ENCODE data around the gene KBTBD3. TPM values are rescaled to one million over a fixed set of nuclear protein-coding genes. Genes with fewer than 3 reads are reported as not detected.
A peak's percentile ranks its signal among the peaks of the same experiment; 100 is the strongest.

Gene KBTBD3
- polyA plus RNA-seq, 1 experiment, result 7.3 TPM

DNA sequence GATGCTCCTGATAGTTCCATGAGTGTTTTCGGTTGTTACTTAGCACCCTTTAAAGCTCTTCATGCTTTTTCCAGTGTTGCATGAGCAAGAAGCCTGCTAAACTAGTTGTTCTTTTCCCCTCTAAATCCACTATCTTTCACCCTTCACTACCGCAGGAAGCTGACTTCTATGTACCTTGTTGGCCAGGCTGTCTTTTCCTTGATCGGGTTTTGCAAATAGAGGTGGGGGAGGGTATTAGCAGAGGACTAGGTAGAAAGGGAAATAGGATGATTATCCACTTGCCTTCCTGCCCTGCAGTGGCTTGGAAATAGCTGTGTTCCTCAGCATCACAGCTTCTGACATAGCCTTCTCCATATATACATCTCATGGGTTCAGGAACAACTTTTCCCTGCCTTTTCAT is 24.2 kb upstream of the KBTBD3 start:
- TF ChIP-seq, protein P1, sequence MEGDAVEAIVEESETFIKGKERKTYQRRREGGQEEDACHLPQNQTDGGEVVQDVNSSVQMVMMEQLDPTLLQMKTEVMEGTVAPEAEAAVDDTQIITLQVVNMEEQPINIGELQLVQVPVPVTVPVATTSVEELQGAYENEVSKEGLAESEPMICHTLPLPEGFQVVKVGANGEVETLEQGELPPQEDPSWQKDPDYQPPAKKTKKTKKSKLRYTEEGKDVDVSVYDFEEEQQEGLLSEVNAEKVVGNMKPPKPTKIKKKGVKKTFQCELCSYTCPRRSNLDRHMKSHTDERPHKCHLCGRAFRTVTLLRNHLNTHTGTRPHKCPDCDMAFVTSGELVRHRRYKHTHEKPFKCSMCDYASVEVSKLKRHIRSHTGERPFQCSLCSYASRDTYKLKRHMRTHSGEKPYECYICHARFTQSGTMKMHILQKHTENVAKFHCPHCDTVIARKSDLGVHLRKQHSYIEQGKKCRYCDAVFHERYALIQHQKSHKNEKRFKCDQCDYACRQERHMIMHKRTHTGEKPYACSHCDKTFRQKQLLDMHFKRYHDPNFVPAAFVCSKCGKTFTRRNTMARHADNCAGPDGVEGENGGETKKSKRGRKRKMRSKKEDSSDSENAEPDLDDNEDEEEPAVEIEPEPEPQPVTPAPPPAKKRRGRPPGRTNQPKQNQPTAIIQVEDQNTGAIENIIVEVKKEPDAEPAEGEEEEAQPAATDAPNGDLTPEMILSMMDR (IDR thresholded peaks at IDR 0.05; ENCODE audit: low read depth, low read length), result no peak
- ChIA-PET CTCF (interaction anchor here (1.3 kb wide), 1 partner anchor 14 kb away, joined by 4 read pairs; no protein-coding TSS in a partner anchor), POLR2A (no interaction called here)
- Histone ChIP-seq H3K9me3 (ENCODE audit: control insufficient read depth, insufficient read depth, low read length) (no peaks in the 10 kb centered on the region), H3K27ac (ENCODE audit: low read depth, low read length) (no peak overlapping the region), H3K4me3 (ENCODE audit: low read depth, low read length) (no peak overlapping the region), H3K27me3 (ENCODE audit: control insufficient read depth, insufficient read depth, low read length) (no peaks in the 10 kb centered on the region)
- DNase-seq (ENCODE audit: low read depth, low spot score), result no peak

DNA sequence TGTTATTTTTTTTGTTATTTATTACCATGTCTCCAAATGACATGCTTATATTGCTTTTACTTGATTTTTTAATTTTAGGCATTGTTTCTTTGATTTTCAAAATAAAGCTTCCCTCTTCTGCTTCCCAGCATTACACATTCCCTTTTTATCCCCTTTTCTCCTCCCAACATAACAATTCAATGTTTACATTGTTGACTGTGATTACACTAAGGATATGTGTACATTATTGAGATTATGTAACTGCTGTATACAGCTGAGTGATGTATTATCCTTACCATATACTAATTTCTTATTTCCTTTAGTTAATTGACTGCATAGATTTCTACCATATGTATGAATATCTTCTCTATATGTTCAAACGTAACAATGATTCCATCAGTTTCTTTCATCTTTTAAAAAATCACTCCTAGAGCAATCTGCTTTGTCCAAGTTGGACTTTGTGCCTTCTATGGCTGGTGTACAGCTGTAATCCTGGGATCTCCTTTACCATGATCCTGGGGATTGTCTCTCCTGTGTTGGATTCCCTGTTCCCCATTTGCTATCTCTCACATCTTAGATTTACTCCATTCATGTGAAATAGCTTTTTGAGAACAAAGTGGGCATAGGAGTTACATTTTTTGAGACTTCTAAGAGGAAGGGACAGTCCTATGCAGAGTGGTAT is 21.9 kb upstream of the KBTBD3 start:
- H3K9me3 ChIP-seq (ENCODE audit: control insufficient read depth, insufficient read depth, low read length), result no peaks in the 10 kb centered on the region
- H3K27me3 ChIP-seq (ENCODE audit: control insufficient read depth, insufficient read depth, low read length), result no peaks in the 10 kb centered on the region
- CTCF ChIA-PET, result interaction anchor here (1.1 to 3.3 kb wide), 4 partner anchors 10 to 221 kb away, joined by 3 to 11 read pairs (median 6); no protein-coding TSS in a partner anchor
- H3K4me3 ChIP-seq (ENCODE audit: low read depth, low read length), result no peak overlapping the region
- no peak overlapping the region for H3K27ac ChIP-seq (ENCODE audit: low read depth, low read length)
- no peak for DNase-seq (ENCODE audit: low read depth, low spot score)
- POLR2A ChIA-PET, result no interaction called here
- TF ChIP-seq, protein P1 (IDR thresholded peaks at IDR 0.05; ENCODE audit: low read depth, low read length), result no peak

DNA sequence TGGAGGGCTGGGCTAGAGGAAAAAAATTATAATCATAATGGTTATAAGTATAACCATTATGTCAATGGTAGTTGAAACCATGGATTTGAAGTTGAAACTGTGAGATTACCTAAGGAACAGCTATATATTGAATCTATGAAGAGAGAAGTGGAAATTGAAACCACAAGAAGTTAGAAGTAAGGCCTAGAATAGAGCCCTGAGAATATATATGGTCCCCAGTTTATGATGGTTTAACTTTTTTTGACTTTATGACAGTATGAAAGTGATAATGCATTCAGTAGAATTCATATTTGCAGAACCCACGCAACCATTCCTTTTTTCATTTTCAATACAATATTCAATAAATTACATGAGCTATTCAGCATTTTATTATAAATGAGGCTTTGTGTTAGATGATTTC is 15.3 kb upstream of the KBTBD3 start:
- H3K9me3 ChIP-seq (ENCODE audit: control insufficient read depth, insufficient read depth, low read length), result no peaks in the 10 kb centered on the region
- TF ChIP-seq, protein P1 (IDR thresholded peaks at IDR 0.05; ENCODE audit: low read depth, low read length), result no peak
- ChIA-PET POLR2A (no interaction called here), CTCF (interaction anchor here (1.5 to 2.0 kb wide), 2 partner anchors 42 to 64 kb away, joined by 4 to 5 read pairs; no protein-coding TSS in a partner anchor)
- no peak for DNase-seq (ENCODE audit: low read depth, low spot score)
- H3K4me3 ChIP-seq (ENCODE audit: low read depth, low read length), result no peak overlapping the region
- no peak overlapping the region for H3K27ac ChIP-seq (ENCODE audit: low read depth, low read length)
- H3K27me3 ChIP-seq (ENCODE audit: control insufficient read depth, insufficient read depth, low read length), result no peaks in the 10 kb centered on the region

DNA sequence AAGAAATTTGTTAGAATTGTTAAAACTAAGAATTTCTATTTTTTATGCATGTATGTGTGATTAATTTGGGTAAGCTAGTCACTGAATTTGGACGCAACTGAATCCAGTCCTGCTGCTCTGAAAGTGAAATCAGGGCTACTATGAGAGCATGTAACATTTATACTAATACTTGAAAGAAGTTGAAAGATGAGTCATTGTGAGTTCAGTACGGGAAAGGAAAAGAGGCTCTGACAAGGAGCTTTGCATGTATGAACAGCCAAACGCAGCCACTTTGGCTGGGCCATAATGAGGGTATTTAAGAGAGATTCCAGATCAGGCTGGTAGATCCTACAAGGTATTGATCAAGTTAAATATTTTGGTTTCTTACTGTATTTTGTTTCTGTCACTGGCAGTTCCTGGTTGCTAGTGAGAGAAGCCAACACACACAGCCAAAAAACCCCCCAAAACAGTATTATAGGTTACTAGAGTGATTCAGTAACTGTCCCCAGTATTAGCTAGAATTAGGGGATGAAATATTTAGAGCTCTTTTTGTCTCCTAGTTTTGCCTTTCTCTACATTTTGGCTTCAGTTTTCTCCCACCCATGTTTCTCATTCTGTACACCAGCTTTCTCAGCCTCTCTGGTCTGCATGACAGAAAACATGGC is 14.5 kb upstream of the KBTBD3 start:
- ChIA-PET POLR2A (no interaction called here), CTCF (interaction anchor here (0.6 to 2.0 kb wide), 5 partner anchors 43 to 1313 kb away, joined by 3 to 7 read pairs (median 4); no protein-coding TSS in a partner anchor)
- peak; percentile 41 for DNase-seq (ENCODE audit: low read depth, low spot score)
- Histone ChIP-seq H3K27ac (ENCODE audit: low read depth, low read length) (no peak overlapping the region), H3K27me3 (ENCODE audit: control insufficient read depth, insufficient read depth, low read length) (no peaks in the 10 kb centered on the region), H3K4me3 (ENCODE audit: low read depth, low read length) (no peak overlapping the region), H3K9me3 (ENCODE audit: control insufficient read depth, insufficient read depth, low read length) (no peaks in the 10 kb centered on the region)
- TF ChIP-seq, protein P1 (IDR thresholded peaks at IDR 0.05; ENCODE audit: low read depth, low read length), result no peak

DNA sequence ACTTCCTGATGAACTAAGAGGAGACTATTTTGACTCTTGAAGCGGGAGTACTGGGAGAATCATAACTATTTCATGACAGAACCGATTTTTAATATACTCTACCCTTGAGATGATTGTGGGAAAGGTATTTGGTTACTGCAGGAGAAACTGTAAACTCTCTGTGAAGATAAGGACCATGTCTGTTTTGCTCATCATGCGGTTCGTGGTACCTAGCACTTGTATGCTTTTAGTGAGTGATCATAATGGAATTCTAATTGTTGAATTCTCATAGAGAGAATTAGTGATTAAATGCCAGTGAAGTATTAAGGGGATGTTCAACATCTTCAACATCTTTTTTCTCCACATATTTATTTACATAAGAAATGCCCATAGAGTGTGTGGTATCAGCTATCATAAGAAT is 11.7 kb upstream of the KBTBD3 start:
- Histone ChIP-seq H3K27me3 (ENCODE audit: control insufficient read depth, insufficient read depth, low read length) (no peaks in the 10 kb centered on the region), H3K9me3 (ENCODE audit: control insufficient read depth, insufficient read depth, low read length) (no peaks in the 10 kb centered on the region), H3K4me3 (ENCODE audit: low read depth, low read length) (no peak overlapping the region), H3K27ac (ENCODE audit: low read depth, low read length) (no peak overlapping the region)
- TF ChIP-seq, protein P1 (IDR thresholded peaks at IDR 0.05; ENCODE audit: low read depth, low read length), result no peak
- ChIA-PET CTCF (interaction anchor here (1.2 to 3.6 kb wide), 3 partner anchors 11 to 949 kb away, joined by 3 to 12 read pairs (median 5); no protein-coding TSS in a partner anchor), POLR2A (no interaction called here)
- no peak for DNase-seq (ENCODE audit: low read depth, low spot score)
